Omental fat pad (tissue), 4 donors: ENCODE results near the gene SLC38A8. TPM values are rescaled to one million over a fixed set of nuclear protein-coding genes. Genes with fewer than 3 reads are reported as not detected.

Source experiments
- ATAC-seq: fragments of 150-250 bp; one replicate; pipeline ENCODE4 v1.9.1; 2016; ENCODE audit warnings: mild to moderate bottlenecking, moderate library complexity; ENCODE audit not compliant: low FRiP score
- DNase-seq: peaks from one replicate; pipeline ENCODE4 v3.0.0-alpha.2; 2019; ENCODE audit warnings: low spot score
- CTCF ChIP-seq, 3 donors: fragments of 450-650 bp; IDR thresholded peaks; one replicate each; pipeline ENCODE4 v1.5.1; 2016 to 2017; ENCODE audit warnings: antibody characterized with exemption in 3 of 3, mild to moderate bottlenecking in 3 of 3, moderate library complexity in 2 of 3
- total RNA-seq, 4 donors: library from RNA; depleted of rRNA; stranded (reverse); fragments of >200 nt; gene quantifications; one replicate each; pipeline ENCODE4 v1.1.0, GENCODE V29; 2016

Gene SLC38A8
- total RNA-seq, 4 donors from 2014 or later = not detected

GRCh38 chr16:83973581-83974385 lies 68.8 kb downstream of the SLC38A8 start:
- ATAC-seq (no peak), DNase-seq (no peak)
- TF ChIP-seq CTCF (IDR thresholded peaks at IDR 0.05) = no peak

- no peak for ATAC-seq
- DNase-seq = no peak
- no peak for TF ChIP-seq CTCF (IDR thresholded peaks at IDR 0.05)
Measured at GRCh38 chr16:83973077-83973476, 69.5 kb downstream of the SLC38A8 start.

DNA sequence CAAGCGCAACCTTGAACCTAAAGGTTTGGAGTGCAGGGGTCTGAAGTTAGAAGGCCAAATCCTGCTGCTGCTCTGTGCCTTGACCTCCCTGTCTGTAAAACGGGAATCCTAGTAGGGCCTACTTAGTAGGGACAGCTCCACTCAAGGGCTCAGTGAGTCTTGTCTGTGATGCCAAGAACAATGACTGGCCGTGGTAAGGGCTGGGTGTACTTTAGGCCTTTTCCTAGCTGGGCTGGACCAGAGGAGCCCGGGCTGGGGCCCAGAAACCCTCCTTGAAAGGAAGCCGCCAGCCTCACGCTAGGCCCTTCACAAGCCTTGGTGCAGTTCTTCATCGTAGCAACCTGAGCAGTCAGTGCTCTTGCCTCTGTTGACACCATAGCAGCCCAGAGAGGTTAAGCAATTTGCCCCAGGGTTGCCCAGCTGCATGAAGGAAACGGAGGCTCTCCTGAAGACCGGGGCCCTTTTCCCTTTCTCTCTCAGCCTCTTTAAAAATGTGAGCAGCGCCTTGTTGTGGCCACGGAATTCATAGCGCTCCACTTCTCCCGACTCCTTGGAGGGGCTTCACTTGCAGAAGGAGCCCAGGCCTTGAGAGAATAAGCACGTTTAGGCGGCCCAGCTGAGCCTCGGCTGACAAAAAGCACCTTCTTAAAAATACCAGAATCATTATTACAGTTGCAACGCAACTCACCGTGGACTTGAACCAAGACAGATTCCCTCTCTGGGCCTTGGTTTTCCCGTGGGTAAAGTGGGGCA lies 70.2 kb downstream of the SLC38A8 start:
- ATAC-seq = no peak
- no peak for TF ChIP-seq CTCF (IDR thresholded peaks at IDR 0.05)
- DNase-seq = no peak

- TF ChIP-seq CTCF (IDR thresholded peaks at IDR 0.05) = no peak
- no peak for ATAC-seq
- no peak for DNase-seq
Measured at GRCh38 chr16:83971165-83972130, 71.1 kb downstream of the SLC38A8 start.

- no peak for TF ChIP-seq CTCF (IDR thresholded peaks at IDR 0.05)
Measured at GRCh38 chr16:83970430-83970815, 72.2 kb downstream of the SLC38A8 start.

GRCh38 chr16:83969771-83970429 lies 72.7 kb downstream of the SLC38A8 start:
- DNase-seq (no peak), ATAC-seq (no peak)
- no peak for TF ChIP-seq CTCF (IDR thresholded peaks at IDR 0.05)

More at GRCh38 chr16:83970430-83970815, 72.2 kb downstream of the SLC38A8 start:
- ATAC-seq (no peak), DNase-seq (no peak)
